Loucy (cell line): ENCODE results near the gene HAPLN2.

Experiments used
- H2AFZ ChIP-seq: fragments of 200-600 bp; sonication (generic); 2 replicates; pipeline ENCODE4 v1.6.0; 2016; ENCODE audit warnings: antibody characterized with exemption, mild to moderate bottlenecking, low read length, moderate library complexity
- H3F3A ChIP-seq: fragments of 200-600 bp; 2 replicates; pipeline ENCODE4 v1.6.0; 2016; ENCODE audit warnings: antibody characterized with exemption, low read depth, mild to moderate bottlenecking
- H3K27me3 ChIP-seq: fragments of 200-600 bp; sonication (generic); 2 replicates; pipeline ENCODE4 v1.6.1; 2014; ENCODE audit warnings: low read length, mild to moderate bottlenecking; ENCODE audit not compliant: insufficient read depth, poor library complexity, severe bottlenecking
- H3K36me3 ChIP-seq: fragments of 200-600 bp; sonication (generic); 2 replicates; pipeline ENCODE4 v1.6.1; 2016; ENCODE audit warnings: low read length; ENCODE audit not compliant: insufficient read depth
- H3K4me1 ChIP-seq: fragments of 200-600 bp; sonication (generic); 2 replicates; pipeline ENCODE4 v1.5.1; 2014; ENCODE audit warnings: low read length, mild to moderate bottlenecking; ENCODE audit not compliant: insufficient read depth, poor library complexity, severe bottlenecking
- H3K4me2 ChIP-seq: fragments of 200-600 bp; sonication (generic); 2 replicates; pipeline ENCODE4 v1.6.0; 2014; ENCODE audit warnings: antibody characterized with exemption, low read length, low read depth, mild to moderate bottlenecking; ENCODE audit not compliant: poor library complexity, severe bottlenecking
- H3K4me3 ChIP-seq: fragments of 200-600 bp; sonication (generic); 2 replicates; pipeline ENCODE4 v1.5.1; 2014; ENCODE audit warnings: low read length, mild to moderate bottlenecking, mixed read lengths; ENCODE audit not compliant: poor library complexity, severe bottlenecking
- H3K79me2 ChIP-seq: fragments of 200-600 bp; sonication (generic); 2 replicates; pipeline ENCODE4 v1.6.1; 2014; ENCODE audit warnings: low read length; ENCODE audit not compliant: insufficient read depth
- H3K9ac ChIP-seq: fragments of 200-600 bp; sonication (generic); 2 replicates; pipeline ENCODE4 v1.6.0; 2014; ENCODE audit warnings: mild to moderate bottlenecking, low read depth, low read length, moderate library complexity; ENCODE audit not compliant: poor library complexity, severe bottlenecking
- H3K9me2 ChIP-seq: fragments of 200-600 bp; sonication (generic); replicated peaks from 2 replicates; pipeline ENCODE4 v1.6.1; 2016; ENCODE audit warnings: low read depth, low read length, mixed read lengths
- H3K9me3 ChIP-seq: fragments of 200-600 bp; sonication (generic); 2 replicates; pipeline ENCODE4 v1.6.1; 2014; ENCODE audit warnings: mild to moderate bottlenecking, antibody characterized with exemption, low read length, low read depth; ENCODE audit not compliant: insufficient read depth
- H4K20me1 ChIP-seq: fragments of 200-600 bp; sonication (generic); 2 replicates; pipeline ENCODE4 v1.6.0; 2014; ENCODE audit warnings: antibody characterized with exemption, low read length, mild to moderate bottlenecking; ENCODE audit not compliant: insufficient read depth, poor library complexity, severe bottlenecking
- CTCF ChIP-seq: fragments of 200-600 bp; sonication (generic); conservative IDR thresholded peaks from 2 replicates; pipeline ENCODE4 v1.5.1; 2014; ENCODE audit warnings: mild to moderate bottlenecking, antibody characterized with exemption, low read length
- EZH2phosphoT487 ChIP-seq: fragments of 200-600 bp; IDR thresholded peaks from 2 replicates; pipeline ENCODE4 v1.6.1; 2018; ENCODE audit warnings: antibody characterized with exemption, mild to moderate bottlenecking, moderate library complexity, borderline replicate concordance

The HAPLN2 gene

GRCh38 chr1:156648496-156648895, 29.3 kb downstream of the HAPLN2 start:
- no peaks in the 10 kb centered on the region for H3K36me3 ChIP-seq
- peaks cover 11% of the 10 kb centered on the region for H3K4me1 ChIP-seq
- H3K9me3 ChIP-seq = no peaks in the 10 kb centered on the region
- H3F3A ChIP-seq = no peaks in the 10 kb centered on the region
- H3K4me3 ChIP-seq = no peak overlapping the region
- no peak overlapping the region for H2AFZ ChIP-seq
- H3K9me2 ChIP-seq = no peaks in the 10 kb centered on the region
- no peak overlapping the region for H3K4me2 ChIP-seq
- no peaks in the 10 kb centered on the region for H3K27me3 ChIP-seq
- TF ChIP-seq CTCF = no peak
- H3K79me2 ChIP-seq = no peaks in the 10 kb centered on the region
- no peaks in the 10 kb centered on the region for H4K20me1 ChIP-seq
- no peak overlapping the region for H3K9ac ChIP-seq

DNA sequence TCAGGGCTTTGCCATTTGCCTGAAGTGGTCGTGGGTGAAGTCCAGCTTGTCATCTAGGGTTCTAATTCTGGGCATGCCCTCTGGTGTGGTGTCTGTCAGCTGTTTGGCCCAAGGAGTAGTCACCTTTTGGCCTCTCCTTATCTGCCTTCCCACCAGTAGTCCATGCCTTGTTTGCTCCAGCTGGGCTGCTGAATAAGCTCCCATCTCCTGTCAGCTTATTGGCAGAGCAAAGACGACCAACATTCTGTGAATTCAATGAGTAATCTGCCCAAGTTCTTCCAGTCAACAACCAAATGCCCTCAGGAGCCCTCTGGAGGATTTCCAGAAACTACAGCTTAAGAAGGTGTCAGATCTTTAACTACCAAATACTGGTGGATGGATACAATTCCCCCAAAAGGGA, 29.7 kb downstream of the HAPLN2 start:
- no peak overlapping the region for H3K9ac ChIP-seq
- TF ChIP-seq EZH2phosphoT487 (no peak), CTCF (0 out of 2 replicates have a peak, but pooled peaks have one; percentile 12)
- H3K4me1 ChIP-seq = peaks cover 6% of the 10 kb centered on the region
- H3K79me2 ChIP-seq = no peaks in the 10 kb centered on the region
- no peak overlapping the region for H3K4me3 ChIP-seq
- no peaks in the 10 kb centered on the region for H3F3A ChIP-seq
- H4K20me1 ChIP-seq = no peaks in the 10 kb centered on the region
- no peak overlapping the region for H3K4me2 ChIP-seq
- no peak overlapping the region for H2AFZ ChIP-seq
- no peaks in the 10 kb centered on the region for H3K9me2 ChIP-seq
- no peaks in the 10 kb centered on the region for H3K36me3 ChIP-seq
- no peaks in the 10 kb centered on the region for H3K9me3 ChIP-seq
- no peaks in the 10 kb centered on the region for H3K27me3 ChIP-seq

GRCh38 chr1:156652131-156652991, 33.1 kb downstream of the HAPLN2 start:
- no peaks in the 10 kb centered on the region for H3K36me3 ChIP-seq
- no peaks in the 10 kb centered on the region for H3K4me1 ChIP-seq
- H3K4me3 ChIP-seq = no peak overlapping the region
- no peak overlapping the region for H3K9ac ChIP-seq
- no peaks in the 10 kb centered on the region for H4K20me1 ChIP-seq
- H3K9me3 ChIP-seq = no peaks in the 10 kb centered on the region
- no peaks in the 10 kb centered on the region for H3F3A ChIP-seq
- TF ChIP-seq EZH2phosphoT487 (no peak), CTCF (no peak)
- no peaks in the 10 kb centered on the region for H3K27me3 ChIP-seq
- H3K9me2 ChIP-seq = no peaks in the 10 kb centered on the region
- no peaks in the 10 kb centered on the region for H3K79me2 ChIP-seq
- no peak overlapping the region for H2AFZ ChIP-seq
- H3K4me2 ChIP-seq = no peak overlapping the region
